Activated CD4-positive, alpha-beta T cell treated with anti-CD3 and anti-CD28 coated beads, Interleukin-2, amount 10 ng/mL, durations not matched to agents 24 days and 14 days (primary cell): ENCODE data around the gene SERPINE1. TPM values are rescaled to one million over a fixed set of nuclear protein-coding genes. Genes with fewer than 3 reads are reported as not detected.
"Not testable (repeated sequence)": the region's sequence is repeated elsewhere in the genome, so short reads cannot be mapped to it uniquely, and the experiment has no call there.

Source experiments
- DNase-seq: peaks from one replicate; pipeline ENCODE4 v3.0.0; 2022
- H3K27ac Mint-ChIP-seq: one replicate; pipeline ENCODE4 v1.8.0; 2022; ENCODE audit warnings: mild to moderate bottlenecking, mixed read lengths
- H3K27me3 Mint-ChIP-seq: one replicate; pipeline ENCODE4 v1.8.0; 2022; ENCODE audit warnings: mixed read lengths
- H3K36me3 Mint-ChIP-seq: one replicate; pipeline ENCODE4 v1.8.0; 2022; ENCODE audit warnings: low read depth, mild to moderate bottlenecking, mixed read lengths
- H3K4me1 Mint-ChIP-seq: one replicate; pipeline ENCODE4 v1.8.0; 2021; ENCODE audit warnings: mixed read lengths
- H3K4me3 Mint-ChIP-seq: one replicate; pipeline ENCODE4 v1.8.0; 2022; ENCODE audit warnings: mild to moderate bottlenecking, moderate library complexity, mixed read lengths
- H3K9me3 Mint-ChIP-seq: one replicate; pipeline ENCODE4 v1.8.0; 2021; ENCODE audit warnings: mixed read lengths
- intact Hi-C: fragments of 100-400 bp; cut with micrococcal nuclease; formaldehyde crosslinking; loops from one replicate; pipeline ENCODE4 v1.15.1; 2023
- total RNA-seq: library from RNA; stranded (reverse); gene quantifications from 2 replicates; pipeline ENCODE4 v1.2.3, GENCODE V29; 2022

Gene SERPINE1
- 0.33 and 0.45 TPM in 2 replicates for total RNA-seq

- Mint-ChIP-seq H3K27ac (peak within 1 kb of the TSS; percentile 56), H3K9me3 (no peaks in the 10 kb centered on the region), H3K4me3 (peak within 1 kb of the TSS; percentile 56), H3K27me3 (peaks cover 50% of the 10 kb centered on the region), H3K4me1 (peaks cover 46% of the 10 kb centered on the region), H3K36me3 (no peaks in the 10 kb centered on the region)
- DNase-seq: peak; percentile 88
- intact Hi-C loops: no loop called here
Observed at GRCh38 chr7:101126651-101127459, at the start of gene SERPINE1. Gene SERPINE1 (plus strand): TSS chr7:101127104. CDS start chr7:101128394, 1,290 bp downstream.

- Mint-ChIP-seq H3K4me3 (no peak overlapping the region), H3K36me3 (no peaks in the 10 kb centered on the region), H3K27ac (no peak overlapping the region), H3K4me1 (peaks cover 7% of the 10 kb centered on the region), H3K27me3 (peaks cover 18% of the 10 kb centered on the region), H3K9me3 (no peaks in the 10 kb centered on the region)
- intact Hi-C loops: loop anchor here (2.0 to 5.0 kb wide), 2 partner anchors 110 to 181 kb away; partner anchors contain the start of gene MUC12
- DNase-seq: peak; percentile 95
Observed at GRCh38 chr7:101077303-101078086, 49.4 kb upstream of the SERPINE1 start.

GRCh38 chr7:101081432-101081831 lies 45.5 kb upstream of the SERPINE1 start:
- Mint-ChIP-seq H3K4me1 (peaks cover 16% of the 10 kb centered on the region), H3K9me3 (no peaks in the 10 kb centered on the region), H3K27me3 (peaks cover 9% of the 10 kb centered on the region), H3K27ac (no peak overlapping the region), H3K4me3 (no peak overlapping the region), H3K36me3 (peaks cover 5% of the 10 kb centered on the region)
- intact Hi-C loops: no loop called here
- no peak for DNase-seq

- Mint-ChIP-seq H3K9me3 (no peaks in the 10 kb centered on the region), H3K4me1 (peaks cover 26% of the 10 kb centered on the region), H3K4me3 (peak overlapping the region; percentile 98), H3K27me3 (peaks cover 3% of the 10 kb centered on the region), H3K27ac (peak overlapping the region; percentile 99), H3K36me3 (peaks cover 23% of the 10 kb centered on the region)
- intact Hi-C loops: loop anchor here (1.0 kb wide), 1 partner anchor 53 kb away; no protein-coding TSS in a partner anchor
- DNase-seq: no peak
Observed at GRCh38 chr7:101084865-101085161, 42.1 kb upstream of the SERPINE1 start.

- peaks cover 26% of the 10 kb centered on the region for H3K4me1 Mint-ChIP-seq
- peak within 1 kb of the TSS; percentile 99 for H3K27ac Mint-ChIP-seq
- DNase-seq: peak; percentile 94
- peaks cover 3% of the 10 kb centered on the region for H3K27me3 Mint-ChIP-seq
- intact Hi-C loops: loop anchor here (1.0 kb wide), 1 partner anchor 53 kb away; no protein-coding TSS in a partner anchor
- H3K9me3 Mint-ChIP-seq: no peaks in the 10 kb centered on the region
- peak within 1 kb of the TSS; percentile 98 for H3K4me3 Mint-ChIP-seq
- peaks cover 24% of the 10 kb centered on the region for H3K36me3 Mint-ChIP-seq
Observed at GRCh38 chr7:101085162-101085964, 41.5 kb upstream of the SERPINE1 start, which contains the start of gene TRIM56. Gene TRIM56 (plus strand): TSS chr7:101085481. CDS start chr7:101087313, 1,832 bp downstream.

GRCh38 chr7:101087334-101088068 lies 39.4 kb upstream of the SERPINE1 start:
- DNase-seq: no peak
- Mint-ChIP-seq H3K36me3 (peaks cover 37% of the 10 kb centered on the region), H3K4me1 (peaks cover 32% of the 10 kb centered on the region), H3K4me3 (no peak overlapping the region), H3K27ac (no peak overlapping the region), H3K27me3 (no peaks in the 10 kb centered on the region), H3K9me3 (no peaks in the 10 kb centered on the region)
- intact Hi-C loops: no loop called here

GRCh38 chr7:101088069-101088425 lies 38.9 kb upstream of the SERPINE1 start:
- Mint-ChIP-seq H3K27me3 (no peaks in the 10 kb centered on the region), H3K9me3 (no peaks in the 10 kb centered on the region), H3K4me1 (peaks cover 33% of the 10 kb centered on the region), H3K36me3 (peaks cover 39% of the 10 kb centered on the region), H3K4me3 (no peak overlapping the region), H3K27ac (no peak overlapping the region)
- intact Hi-C loops: no loop called here
- DNase-seq: no peak

GRCh38 chr7:101088858-101089529 lies 37.9 kb upstream of the SERPINE1 start:
- Mint-ChIP-seq H3K4me3 (peak overlapping the region; percentile 58), H3K4me1 (peaks cover 35% of the 10 kb centered on the region), H3K27me3 (no peaks in the 10 kb centered on the region), H3K36me3 (peaks cover 41% of the 10 kb centered on the region), H3K27ac (peak overlapping the region; percentile 66), H3K9me3 (no peaks in the 10 kb centered on the region)
- intact Hi-C loops: no loop called here
- DNase-seq: no peak

- intact Hi-C loops: no loop called here
- H3K27me3 Mint-ChIP-seq: no peaks in the 10 kb centered on the region
- H3K4me3 Mint-ChIP-seq: peak overlapping the region; percentile 58
- peaks cover 43% of the 10 kb centered on the region for H3K36me3 Mint-ChIP-seq
- no peak for DNase-seq
- H3K27ac Mint-ChIP-seq: peak overlapping the region; percentile 66
- peaks cover 31% of the 10 kb centered on the region for H3K4me1 Mint-ChIP-seq
- no peaks in the 10 kb centered on the region for H3K9me3 Mint-ChIP-seq
Observed at GRCh38 chr7:101089876-101090275, 37.0 kb upstream of the SERPINE1 start.

GRCh38 chr7:101092266-101092905 lies 34.5 kb upstream of the SERPINE1 start:
- H3K27ac Mint-ChIP-seq, intact Hi-C loops, H3K4me3 Mint-ChIP-seq, H3K9me3 Mint-ChIP-seq, DNase-seq, H3K27me3 Mint-ChIP-seq: not testable (repeated sequence)
- peaks cover 21% of the 10 kb centered on the region for H3K4me1 Mint-ChIP-seq
- H3K36me3 Mint-ChIP-seq: peaks cover 35% of the 10 kb centered on the region

GRCh38 chr7:101093906-101094305 lies 33.0 kb upstream of the SERPINE1 start:
- no peak overlapping the region for H3K27ac Mint-ChIP-seq
- H3K36me3 Mint-ChIP-seq: peaks cover 28% of the 10 kb centered on the region
- no peaks in the 10 kb centered on the region for H3K9me3 Mint-ChIP-seq
- no peaks in the 10 kb centered on the region for H3K27me3 Mint-ChIP-seq
- intact Hi-C loops: no loop called here
- no peak overlapping the region for H3K4me3 Mint-ChIP-seq
- peaks cover 19% of the 10 kb centered on the region for H3K4me1 Mint-ChIP-seq
- no peak for DNase-seq

- H3K27ac Mint-ChIP-seq: no peak overlapping the region
- intact Hi-C loops: no loop called here
- peaks cover under 1% of the 10 kb centered on the region for H3K27me3 Mint-ChIP-seq
- no peak overlapping the region for H3K4me3 Mint-ChIP-seq
- H3K9me3 Mint-ChIP-seq: no peaks in the 10 kb centered on the region
- H3K4me1 Mint-ChIP-seq: peaks cover 15% of the 10 kb centered on the region
- no peak for DNase-seq
- peaks cover 25% of the 10 kb centered on the region for H3K36me3 Mint-ChIP-seq
Observed at GRCh38 chr7:101094376-101094775, 32.5 kb upstream of the SERPINE1 start.
